Measurements from ENCODE around the gene FJX1.

The FJX1 gene

DNA sequence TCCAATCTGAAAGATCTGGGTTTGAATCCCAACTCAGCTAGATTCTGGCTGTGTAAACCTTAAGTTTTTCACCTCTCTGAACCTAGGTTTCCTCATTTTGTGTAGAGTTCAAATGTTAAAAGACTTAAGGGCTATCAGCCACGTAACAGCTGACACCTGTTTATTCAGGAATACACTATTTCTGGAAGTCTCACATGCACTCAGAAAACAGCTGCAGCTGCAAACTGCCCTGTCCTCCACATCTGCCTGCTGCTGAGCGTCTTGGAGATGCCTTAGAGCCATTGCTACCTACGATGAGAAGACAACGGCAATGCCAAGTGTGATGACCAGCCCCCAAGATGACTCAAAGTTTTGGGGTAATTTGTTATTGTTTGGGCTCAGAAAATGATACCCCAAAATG lies 37.6 kb downstream of the FJX1 start:
- no peak for DNase-seq (ENCODE audit: low spot score)
- TF ChIP-seq CTCF (IDR thresholded peaks at IDR 0.05; ENCODE audit: extremely low read depth, missing control alignments): no peak

DNA sequence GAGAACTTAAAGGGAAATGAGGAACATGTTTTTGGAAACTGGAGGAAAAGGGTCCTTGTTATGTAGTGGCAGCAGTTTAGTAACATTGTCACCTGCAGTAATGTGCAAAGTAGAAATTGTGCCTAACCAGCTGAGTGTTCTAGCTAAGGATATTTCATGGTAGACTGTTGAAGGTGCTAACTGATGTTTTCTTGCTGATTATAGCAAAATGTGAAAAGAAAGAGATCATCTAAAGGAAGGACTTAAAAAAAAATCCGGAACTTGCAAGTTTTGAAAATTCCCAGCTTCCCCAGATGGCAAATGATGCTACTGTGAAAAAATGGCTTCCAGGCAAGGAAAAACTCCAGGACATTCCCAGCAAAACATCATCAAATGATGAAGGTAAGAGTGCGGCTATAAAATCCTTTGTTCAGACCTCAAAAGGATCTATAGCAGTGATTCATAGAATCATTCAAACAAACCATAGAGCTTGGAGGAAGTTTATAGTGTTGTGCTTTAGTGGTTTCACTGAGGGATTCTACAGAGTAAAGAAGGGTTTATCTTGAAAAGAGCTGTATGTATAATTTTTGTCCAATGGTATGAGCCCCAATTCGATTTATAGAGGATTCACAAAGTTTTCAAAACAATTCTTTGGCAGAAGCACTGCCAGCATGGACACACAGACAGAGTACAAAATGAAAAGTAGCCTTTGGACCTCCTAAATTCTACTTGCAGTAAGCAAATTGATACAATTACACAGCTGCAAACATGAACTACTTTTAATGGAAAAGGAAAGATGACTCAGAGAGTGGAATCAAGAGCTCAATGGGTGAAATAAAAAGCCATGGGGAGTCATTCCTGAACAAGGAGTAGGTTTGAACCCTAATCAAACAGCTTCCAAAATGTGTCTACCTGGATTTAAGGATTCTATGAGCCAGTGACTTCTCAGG lies 40.0 kb downstream of the FJX1 start:
- TF ChIP-seq CTCF (IDR thresholded peaks at IDR 0.05; ENCODE audit: extremely low read depth, missing control alignments): no peak
- DNase-seq (ENCODE audit: low spot score): no peak

DNA sequence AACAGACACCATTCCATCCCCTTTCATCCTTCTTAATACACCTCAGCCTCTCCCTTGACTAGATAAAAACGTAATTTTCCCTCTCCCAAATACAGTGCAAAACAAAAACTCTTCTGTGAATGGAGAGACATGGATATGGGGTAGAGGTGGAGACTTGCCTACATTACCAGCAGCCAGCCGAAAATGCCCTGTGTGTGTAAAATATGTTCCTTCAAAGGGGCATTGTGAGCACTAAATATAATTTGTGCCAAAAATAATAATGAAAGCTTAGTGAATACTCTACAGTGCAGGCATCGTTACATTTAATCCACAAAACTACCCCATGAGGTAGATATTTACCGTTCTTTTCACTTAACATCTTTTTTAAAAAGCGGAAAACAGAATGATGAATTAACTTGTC lies 43.3 kb downstream of the FJX1 start:
- DNase-seq (ENCODE audit: low spot score): no peak
- TF ChIP-seq CTCF (IDR thresholded peaks at IDR 0.05; ENCODE audit: extremely low read depth, missing control alignments): no peak

- TF ChIP-seq CTCF (IDR thresholded peaks at IDR 0.05; ENCODE audit: extremely low read depth, missing control alignments): no peak
- peak; percentile 38 for DNase-seq (ENCODE audit: low spot score)
These were observed 43.9 kb downstream of the FJX1 start for GRCh38 chr11:35662061-35662648.

GRCh38 chr11:35662649-35663407 lies 44.6 kb downstream of the FJX1 start, which contains the start of gene TRIM44:
Gene TRIM44 (plus strand): TSS chr11:35662775. CDS start chr11:35663112, 337 bp downstream.
- peak; percentile 92 for DNase-seq (ENCODE audit: low spot score)
- TF ChIP-seq CTCF (IDR thresholded peaks at IDR 0.05; ENCODE audit: extremely low read depth, missing control alignments): no peak

DNA sequence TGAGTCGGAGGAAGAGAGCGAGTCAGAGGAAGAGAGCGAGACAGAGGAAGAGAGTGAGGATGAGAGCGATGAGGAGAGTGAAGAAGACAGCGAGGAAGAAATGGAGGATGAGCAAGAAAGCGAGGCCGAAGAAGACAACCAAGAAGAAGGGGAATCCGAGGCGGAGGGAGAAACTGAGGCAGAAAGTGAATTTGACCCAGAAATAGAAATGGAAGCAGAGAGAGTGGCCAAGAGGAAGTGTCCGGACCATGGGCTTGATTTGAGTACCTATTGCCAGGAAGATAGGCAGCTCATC lies 45.1 kb downstream of the FJX1 start:
- no peak for TF ChIP-seq CTCF (IDR thresholded peaks at IDR 0.05; ENCODE audit: extremely low read depth, missing control alignments)
- no peak for DNase-seq (ENCODE audit: low spot score)

GRCh38 chr11:35664977-35665441 lies 46.7 kb downstream of the FJX1 start:
- no peak for TF ChIP-seq CTCF (IDR thresholded peaks at IDR 0.05; ENCODE audit: extremely low read depth, missing control alignments)
- DNase-seq (ENCODE audit: low spot score): no peak
